SK-N-SH (cell line): ENCODE results near the gene DCST1. TPM values are rescaled to one million over a fixed set of nuclear protein-coding genes. Genes with fewer than 3 reads are reported as not detected.

ENCODE experiments used
- CTCF ChIA-PET: fragments of 300-600, 350-600 bp; formaldehyde crosslinking; extraction: SDS; loops from one replicate; lab custom pipeline; 2021; lab: Yijun Ruan, JAX
- POLR2A ChIA-PET: fragments of 350-600 bp; sonication (Branson Sonifier 250); formaldehyde crosslinking; extraction: SDS; loops from one replicate; lab custom pipeline; 2020; ENCODE audit warnings: antibody characterized with exemption, inconsistent platforms; lab: Yijun Ruan, JAX
- DNase-seq: peaks from one replicate; pipeline ENCODE4 v3.0.0; 2012
- H2AFZ ChIP-seq: fragments of 200-600 bp; sonication (generic); 2 replicates; pipeline ENCODE4 v1.8.1; 2016; ENCODE audit warnings: antibody characterized with exemption, mild to moderate bottlenecking, low read depth
- H3F3A ChIP-seq: fragments of 200-600 bp; sonication (generic); replicated peaks from 2 replicates; pipeline ENCODE3; 2016; ENCODE audit warnings: antibody characterized with exemption, mild to moderate bottlenecking; ENCODE audit not compliant: insufficient read depth
- H3K27ac ChIP-seq, 2 experiments: fragments of 200-500 bp in 1 of 2; fragments of 200-600 bp in 1 of 2; sonication (Bioruptor generic) in 1 of 2; sonication (generic), shearing (Covaris generic) in 1 of 2; 2 replicates each; pipeline versions ENCODE4 v1.5.1 to v1.6.1; 2014 to 2016; ENCODE audit warnings: low read depth in 2 of 2, inconsistent platforms in 1 of 2, low read length in 1 of 2, mild to moderate bottlenecking in 1 of 2, mixed read lengths in 1 of 2
- H3K27me3 ChIP-seq: fragments of 200-600 bp; sonication (generic), shearing (Covaris generic); 2 replicates; pipeline ENCODE4 v1.6.1; 2016; ENCODE audit warnings: mixed run types; ENCODE audit not compliant: insufficient read depth
- H3K36me3 ChIP-seq, 2 experiments: fragments of 200-500 bp in 1 of 2; fragments of 200-600 bp in 1 of 2; sonication (Bioruptor generic) in 1 of 2; sonication (generic) in 1 of 2; replicated peaks in 1 of 2; 2 replicates each; pipeline versions ENCODE3 to v1.5.1; 2014 to 2016; ENCODE audit warnings: low read length in 1 of 2, mild to moderate bottlenecking in 1 of 2; ENCODE audit not compliant: insufficient read depth in 2 of 2, control insufficient read depth in 1 of 2
- H3K4me1 ChIP-seq, 2 experiments: fragments of 200-500 bp in 1 of 2; fragments of 200-600 bp in 1 of 2; sonication (Bioruptor generic) in 1 of 2; sonication (generic), shearing (Covaris generic) in 1 of 2; 2 replicates each; pipeline versions ENCODE4 v1.5.1 to v1.6.1; 2014 to 2016; ENCODE audit warnings: low read depth in 1 of 2, low read length in 1 of 2, mixed run types in 1 of 2; ENCODE audit not compliant: insufficient read depth in 2 of 2, control insufficient read depth in 1 of 2
- H3K4me2 ChIP-seq: fragments of 200-600 bp; sonication (generic), shearing (Covaris generic); 2 replicates; pipeline ENCODE4 v1.6.1; 2017; ENCODE audit warnings: mixed run types
- H3K4me3 ChIP-seq, 2 experiments: fragments of 200-500 bp in 1 of 2; fragments of 200-600 bp in 1 of 2; sonication (Bioruptor generic) in 1 of 2; sonication (generic), shearing (Covaris generic) in 1 of 2; 2 replicates each; pipeline versions ENCODE4 v1.5.1 to v1.8.1; 2014 to 2016; ENCODE audit warnings: low read depth in 2 of 2, inconsistent platforms in 1 of 2, low read length in 1 of 2, mild to moderate bottlenecking in 1 of 2, mixed read lengths in 1 of 2, moderate library complexity in 1 of 2
- H3K79me2 ChIP-seq: fragments of 200-600 bp; sonication (generic); 2 replicates; pipeline ENCODE4 v1.8.1; 2017; ENCODE audit warnings: mild to moderate bottlenecking; ENCODE audit not compliant: insufficient read depth
- H3K9ac ChIP-seq: fragments of 200-600 bp; sonication (generic); 2 replicates; pipeline ENCODE4 v1.6.1; 2017; ENCODE audit warnings: mixed run types
- H3K9me2 ChIP-seq: fragments of 200-600 bp; sonication (generic); 2 replicates; pipeline ENCODE4 v1.6.1; 2017; ENCODE audit warnings: mixed run types
- H3K9me3 ChIP-seq: fragments of 200-600 bp; sonication (generic); 2 replicates; pipeline ENCODE4 v1.6.1; 2017; ENCODE audit warnings: mixed run types, mild to moderate bottlenecking, moderate library complexity
- H4K20me1 ChIP-seq: fragments of 200-600 bp; sonication (generic); 2 replicates; pipeline ENCODE4 v1.6.1; 2017; ENCODE audit warnings: mild to moderate bottlenecking, mixed run types; ENCODE audit not compliant: insufficient read depth
- CHD2 ChIP-seq: fragments of 150-350 bp; IDR thresholded peaks from 2 replicates; pipeline ENCODE4 v1.6.1; 2018; ENCODE audit warnings: low read length; ENCODE audit not compliant: partially characterized antibody
- EP300 ChIP-seq, 2 experiments: IDR thresholded peaks; 2 replicates each; pipeline versions ENCODE4 v1.4.0 to v1.6.1; 2012; ENCODE audit warnings: borderline replicate concordance in 1 of 2, low read depth in 1 of 2, low read length in 1 of 2
- FOXM1 ChIP-seq: IDR thresholded peaks from 2 replicates; pipeline ENCODE4 v1.4.0; 2012; ENCODE audit warnings: low read depth, mild to moderate bottlenecking
- GABPA ChIP-seq: IDR thresholded peaks from 2 replicates; pipeline ENCODE4 v1.4.0; 2012; ENCODE audit warnings: low read depth, mild to moderate bottlenecking
- JUND ChIP-seq: IDR thresholded peaks from 2 replicates; pipeline ENCODE4 v1.4.0; 2012
- MXI1 ChIP-seq: IDR thresholded peaks from 2 replicates; pipeline ENCODE4 v1.6.1; 2012; ENCODE audit warnings: mild to moderate bottlenecking, low read depth, low read length, improper control_type of control experiment
- NFIC ChIP-seq: IDR thresholded peaks from 2 replicates; pipeline ENCODE4 v1.4.0; 2012; ENCODE audit warnings: borderline replicate concordance
- NRF1 ChIP-seq: IDR thresholded peaks from 2 replicates; pipeline ENCODE4 v1.6.1; 2012; ENCODE audit warnings: low read depth, mild to moderate bottlenecking, low read length
- POLR2AphosphoS5 ChIP-seq: IDR thresholded peaks from 2 replicates; pipeline ENCODE4 v1.6.1; 2012; ENCODE audit warnings: low read depth, low read length
- RAD21 ChIP-seq: IDR thresholded peaks from 2 replicates; pipeline ENCODE4 v1.6.1; 2012; ENCODE audit warnings: mild to moderate bottlenecking, low read length
- RFX5 ChIP-seq: IDR thresholded peaks from 2 replicates; pipeline ENCODE4 v1.6.1; 2012; ENCODE audit warnings: mild to moderate bottlenecking, improper control_type of control experiment, low read length
- SMC3 ChIP-seq: IDR thresholded peaks from 2 replicates; pipeline ENCODE4 v1.6.1; 2012; ENCODE audit warnings: low read depth, low read length, improper control_type of control experiment
- TAF1 ChIP-seq: IDR thresholded peaks from 2 replicates; pipeline ENCODE4 v1.6.1; 2012; ENCODE audit warnings: low read depth, mild to moderate bottlenecking, low read length, moderate library complexity, borderline replicate concordance
- TCF12 ChIP-seq: IDR thresholded peaks from 2 replicates; pipeline ENCODE4 v1.4.0; 2012
- TEAD4 ChIP-seq: IDR thresholded peaks from 2 replicates; pipeline ENCODE4 v1.4.0; 2012; ENCODE audit warnings: mild to moderate bottlenecking, borderline replicate concordance; ENCODE audit not compliant: insufficient read depth
- WGBS: methylation state at CpG from one replicate; pipeline ENCODE4 v1.1.6; 2017; ENCODE audit warnings: low lambda C conversion rate; 5-methylcytosine and 5-hydroxymethylcytosine counted together
- polyA plus RNA-seq, 3 experiments: library from polyadenylated mRNA; depleted of rRNA; stranded (reverse); fragments of >200 nt; gene quantifications; 2 replicates each; pipeline ENCODE4 v1.2.3, GENCODE V29; 2012
- TF ChIP-seq, protein P1 (sequence below): IDR thresholded peaks from 2 replicates; pipeline ENCODE4 v1.4.0; 2012; ENCODE audit warnings: low read depth, borderline replicate concordance
- TF ChIP-seq, protein P2 (sequence below): fragments of 200-600 bp; sonication (generic); IDR thresholded peaks from 2 replicates; pipeline ENCODE4 v1.6.1; 2017; ENCODE audit warnings: antibody characterized with exemption, mild to moderate bottlenecking, moderate library complexity
- TF ChIP-seq, protein P3 (sequence below): IDR thresholded peaks from 2 replicates; pipeline ENCODE4 v1.4.0; 2012; ENCODE audit warnings: low read depth, borderline replicate concordance
- TF ChIP-seq, protein P4 (sequence below): IDR thresholded peaks from 2 replicates; pipeline ENCODE4 v1.4.0; 2012; ENCODE audit warnings: low read depth
- TF ChIP-seq, protein P5 (sequence below): IDR thresholded peaks from 2 replicates; pipeline ENCODE4 v1.6.1; 2012; ENCODE audit warnings: mild to moderate bottlenecking, low read depth, low read length, moderate library complexity

The DCST1 gene
- polyA plus RNA-seq, 1 of the 3 experiments (the other 2 are of a cell fraction), result not detected

DNA sequence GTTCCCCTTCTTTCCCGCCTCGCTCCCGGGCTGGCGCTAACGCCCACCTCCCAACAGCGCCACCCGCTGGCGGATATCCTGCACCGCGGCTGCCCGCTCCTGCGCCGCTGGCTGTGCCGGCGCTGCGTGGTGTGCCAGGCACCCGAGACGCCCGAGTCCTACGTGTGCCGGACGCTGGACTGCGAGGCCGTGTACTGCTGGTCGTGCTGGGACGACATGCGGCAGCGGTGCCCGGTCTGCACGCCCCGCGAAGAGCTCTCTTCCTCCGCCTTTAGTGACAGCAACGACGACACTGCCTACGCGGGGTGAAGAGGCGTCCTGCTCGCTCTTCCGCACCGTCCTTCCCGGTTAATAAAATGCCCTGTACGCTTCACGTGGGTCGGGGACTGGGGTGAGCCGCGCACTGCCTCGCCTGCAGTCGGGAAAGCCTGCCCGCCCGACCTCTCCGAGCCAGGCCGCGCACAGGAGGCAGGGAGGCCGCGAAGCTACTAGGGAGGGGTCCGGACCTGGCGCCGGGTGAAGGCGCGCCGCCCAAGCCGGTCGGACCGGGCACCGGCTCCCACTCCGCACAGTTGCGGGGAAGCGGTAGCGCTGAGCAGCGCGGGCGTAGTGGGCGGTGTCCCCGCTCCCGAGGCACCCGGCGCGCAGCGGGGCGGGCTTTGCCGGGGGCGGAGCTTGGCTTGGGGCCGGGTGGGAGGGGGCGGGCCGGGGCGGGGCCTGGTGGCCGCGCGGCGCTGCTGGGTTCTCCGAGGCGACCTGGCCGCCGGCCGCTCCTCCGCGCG, 17.1 kb downstream of the DCST1 start, which contains the start of gene ADAM15:
ADAM15 (plus strand) TSS at position 757 of the 782 bp plus-strand sequence. CDS start 71 bp downstream, outside the sequence.
- peak within 1 kb of the TSS; percentile 74 for H3K9ac ChIP-seq
- H3F3A ChIP-seq, result peaks cover 13% of the 10 kb centered on the region
- no peaks in the 10 kb centered on the region for H3K9me2 ChIP-seq
- H3K27ac ChIP-seq, result peak within 1 kb of the TSS; percentile 61 to 92
- CTCF ChIA-PET, result interaction anchor here (0.6 to 26.0 kb wide), 36 partner anchors 9 to 760 kb away, joined by 3 to 573 read pairs (median 4); partner anchors contain the start of genes EFNA3, EFNA4, FLAD1 and KRTCAP2
- peak; percentile 55; the same call in 1 of the 2 replicates for TF ChIP-seq TAF1
- TF ChIP-seq JUND, result no peak
- no peak for TF ChIP-seq FOXM1
- TF ChIP-seq EP300 (IDR thresholded peaks at IDR 0.05; ENCODE audit: borderline replicate concordance in 1 of 2, low read depth in 1 of 2, low read length in 1 of 2), result no peak
- 0 out of 2 replicates have a peak, but pooled peaks have one; percentile 9 for TF ChIP-seq NFIC
- TF ChIP-seq, protein P1, sequence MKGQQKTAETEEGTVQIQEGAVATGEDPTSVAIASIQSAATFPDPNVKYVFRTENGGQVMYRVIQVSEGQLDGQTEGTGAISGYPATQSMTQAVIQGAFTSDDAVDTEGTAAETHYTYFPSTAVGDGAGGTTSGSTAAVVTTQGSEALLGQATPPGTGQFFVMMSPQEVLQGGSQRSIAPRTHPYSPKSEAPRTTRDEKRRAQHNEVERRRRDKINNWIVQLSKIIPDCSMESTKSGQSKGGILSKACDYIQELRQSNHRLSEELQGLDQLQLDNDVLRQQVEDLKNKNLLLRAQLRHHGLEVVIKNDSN, result no peak
- TF ChIP-seq, protein P2, sequence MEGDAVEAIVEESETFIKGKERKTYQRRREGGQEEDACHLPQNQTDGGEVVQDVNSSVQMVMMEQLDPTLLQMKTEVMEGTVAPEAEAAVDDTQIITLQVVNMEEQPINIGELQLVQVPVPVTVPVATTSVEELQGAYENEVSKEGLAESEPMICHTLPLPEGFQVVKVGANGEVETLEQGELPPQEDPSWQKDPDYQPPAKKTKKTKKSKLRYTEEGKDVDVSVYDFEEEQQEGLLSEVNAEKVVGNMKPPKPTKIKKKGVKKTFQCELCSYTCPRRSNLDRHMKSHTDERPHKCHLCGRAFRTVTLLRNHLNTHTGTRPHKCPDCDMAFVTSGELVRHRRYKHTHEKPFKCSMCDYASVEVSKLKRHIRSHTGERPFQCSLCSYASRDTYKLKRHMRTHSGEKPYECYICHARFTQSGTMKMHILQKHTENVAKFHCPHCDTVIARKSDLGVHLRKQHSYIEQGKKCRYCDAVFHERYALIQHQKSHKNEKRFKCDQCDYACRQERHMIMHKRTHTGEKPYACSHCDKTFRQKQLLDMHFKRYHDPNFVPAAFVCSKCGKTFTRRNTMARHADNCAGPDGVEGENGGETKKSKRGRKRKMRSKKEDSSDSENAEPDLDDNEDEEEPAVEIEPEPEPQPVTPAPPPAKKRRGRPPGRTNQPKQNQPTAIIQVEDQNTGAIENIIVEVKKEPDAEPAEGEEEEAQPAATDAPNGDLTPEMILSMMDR, result peak; percentile 88
- peak; percentile 50 for TF ChIP-seq SMC3
- TF ChIP-seq RAD21, result peak; percentile 40
- TF ChIP-seq, protein P3, sequence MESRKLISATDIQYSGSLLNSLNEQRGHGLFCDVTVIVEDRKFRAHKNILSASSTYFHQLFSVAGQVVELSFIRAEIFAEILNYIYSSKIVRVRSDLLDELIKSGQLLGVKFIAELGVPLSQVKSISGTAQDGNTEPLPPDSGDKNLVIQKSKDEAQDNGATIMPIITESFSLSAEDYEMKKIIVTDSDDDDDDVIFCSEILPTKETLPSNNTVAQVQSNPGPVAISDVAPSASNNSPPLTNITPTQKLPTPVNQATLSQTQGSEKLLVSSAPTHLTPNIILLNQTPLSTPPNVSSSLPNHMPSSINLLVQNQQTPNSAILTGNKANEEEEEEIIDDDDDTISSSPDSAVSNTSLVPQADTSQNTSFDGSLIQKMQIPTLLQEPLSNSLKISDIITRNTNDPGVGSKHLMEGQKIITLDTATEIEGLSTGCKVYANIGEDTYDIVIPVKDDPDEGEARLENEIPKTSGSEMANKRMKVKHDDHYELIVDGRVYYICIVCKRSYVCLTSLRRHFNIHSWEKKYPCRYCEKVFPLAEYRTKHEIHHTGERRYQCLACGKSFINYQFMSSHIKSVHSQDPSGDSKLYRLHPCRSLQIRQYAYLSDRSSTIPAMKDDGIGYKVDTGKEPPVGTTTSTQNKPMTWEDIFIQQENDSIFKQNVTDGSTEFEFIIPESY, result no peak
- 0 out of 2 replicates have a peak, but pooled peaks have one; percentile 21 for TF ChIP-seq POLR2AphosphoS5
- TF ChIP-seq CHD2, result peak; percentile 42
- TF ChIP-seq GABPA, result no peak; the same call in 1 of the 2 replicates
- TF ChIP-seq, protein P4, sequence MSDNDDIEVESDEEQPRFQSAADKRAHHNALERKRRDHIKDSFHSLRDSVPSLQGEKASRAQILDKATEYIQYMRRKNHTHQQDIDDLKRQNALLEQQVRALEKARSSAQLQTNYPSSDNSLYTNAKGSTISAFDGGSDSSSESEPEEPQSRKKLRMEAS, result peak; percentile 79
- TF ChIP-seq TEAD4, result no peak
- TF ChIP-seq NRF1, result peak; percentile 42
- peak; percentile 30; the same call in 1 of the 2 replicates for TF ChIP-seq TCF12
- TF ChIP-seq RFX5, result no peak
- TF ChIP-seq MXI1, result peak; percentile 76
- TF ChIP-seq, protein P5, sequence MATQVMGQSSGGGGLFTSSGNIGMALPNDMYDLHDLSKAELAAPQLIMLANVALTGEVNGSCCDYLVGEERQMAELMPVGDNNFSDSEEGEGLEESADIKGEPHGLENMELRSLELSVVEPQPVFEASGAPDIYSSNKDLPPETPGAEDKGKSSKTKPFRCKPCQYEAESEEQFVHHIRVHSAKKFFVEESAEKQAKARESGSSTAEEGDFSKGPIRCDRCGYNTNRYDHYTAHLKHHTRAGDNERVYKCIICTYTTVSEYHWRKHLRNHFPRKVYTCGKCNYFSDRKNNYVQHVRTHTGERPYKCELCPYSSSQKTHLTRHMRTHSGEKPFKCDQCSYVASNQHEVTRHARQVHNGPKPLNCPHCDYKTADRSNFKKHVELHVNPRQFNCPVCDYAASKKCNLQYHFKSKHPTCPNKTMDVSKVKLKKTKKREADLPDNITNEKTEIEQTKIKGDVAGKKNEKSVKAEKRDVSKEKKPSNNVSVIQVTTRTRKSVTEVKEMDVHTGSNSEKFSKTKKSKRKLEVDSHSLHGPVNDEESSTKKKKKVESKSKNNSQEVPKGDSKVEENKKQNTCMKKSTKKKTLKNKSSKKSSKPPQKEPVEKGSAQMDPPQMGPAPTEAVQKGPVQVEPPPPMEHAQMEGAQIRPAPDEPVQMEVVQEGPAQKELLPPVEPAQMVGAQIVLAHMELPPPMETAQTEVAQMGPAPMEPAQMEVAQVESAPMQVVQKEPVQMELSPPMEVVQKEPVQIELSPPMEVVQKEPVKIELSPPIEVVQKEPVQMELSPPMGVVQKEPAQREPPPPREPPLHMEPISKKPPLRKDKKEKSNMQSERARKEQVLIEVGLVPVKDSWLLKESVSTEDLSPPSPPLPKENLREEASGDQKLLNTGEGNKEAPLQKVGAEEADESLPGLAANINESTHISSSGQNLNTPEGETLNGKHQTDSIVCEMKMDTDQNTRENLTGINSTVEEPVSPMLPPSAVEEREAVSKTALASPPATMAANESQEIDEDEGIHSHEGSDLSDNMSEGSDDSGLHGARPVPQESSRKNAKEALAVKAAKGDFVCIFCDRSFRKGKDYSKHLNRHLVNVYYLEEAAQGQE, result peak; percentile 40; the same call in 1 of the 2 replicates
- TF ChIP-seq, all 33 proteins: peak for 12
- H4K20me1 ChIP-seq, result no peaks in the 10 kb centered on the region
- POLR2A ChIA-PET, result interaction anchor here (0.8 to 1.6 kb wide), 6 partner anchors 30 to 122 kb away, joined by 3 to 5 read pairs (median 4); partner anchors contain the start of genes KRTCAP2, LENEP, PBXIP1 and SHC1
- peaks cover 0 to 13% of the 10 kb centered on the region in 2 experiments for H3K36me3 ChIP-seq
- H3K9me3 ChIP-seq, result no peaks in the 10 kb centered on the region
- peak within 1 kb of the TSS; percentile 97 for H3K4me2 ChIP-seq
- H2AFZ ChIP-seq, result peak within 1 kb of the TSS; percentile 81; the same call in 1 of the 2 replicates
- H3K79me2 ChIP-seq, result peaks cover 8% of the 10 kb centered on the region; the same call in 1 of the 2 replicates
- peak; percentile 99 for DNase-seq
- H3K4me3 ChIP-seq, result peak within 1 kb of the TSS; percentile 84 to 98
- 1% methylated on average over 29 of the region's 99 CpGs for WGBS
- peaks cover 7 to 42% of the 10 kb centered on the region in 2 experiments for H3K4me1 ChIP-seq
- H3K27me3 ChIP-seq, result no peaks in the 10 kb centered on the region
